Myocyte (in vitro differentiated cells): ENCODE measurements around the gene CPA4. TPM values are rescaled to one million over a fixed set of nuclear protein-coding genes. Genes with fewer than 3 reads are reported as not detected.

Source experiments
- DNase-seq: peaks from one replicate; pipeline ENCODE4 v3.0.0-alpha.2; 2012; ENCODE audit warnings: low read depth
- total RNA-seq: library from RNA; depleted of rRNA; stranded (reverse); fragments of >200 nt; gene quantifications from 2 replicates; pipeline ENCODE4 v1.2.3, GENCODE V29; 2014

CPA4 gene
- total RNA-seq, 1 donor from 2014 or later, result 4.0 TPM

GRCh38 chr7:130274983-130275591, 17.9 kb upstream of the CPA4 start:
- DNase-seq, result no peak

GRCh38 chr7:130275826-130276297, 17.1 kb upstream of the CPA4 start:
- DNase-seq, result no peak

GRCh38 chr7:130276796-130277762, 15.9 kb upstream of the CPA4 start:
- peak; percentile 88 for DNase-seq

GRCh38 chr7:130277763-130278643, 15.0 kb upstream of the CPA4 start:
- peak; percentile 77 for DNase-seq

GRCh38 chr7:130278860-130279259, 14.1 kb upstream of the CPA4 start:
- no peak for DNase-seq

GRCh38 chr7:130279286-130279685, 13.7 kb upstream of the CPA4 start:
- DNase-seq, result no peak

GRCh38 chr7:130279906-130280305, 13.1 kb upstream of the CPA4 start:
- DNase-seq, result no peak

- peak; percentile 75 for DNase-seq
Observed at GRCh38 chr7:130281260-130281659, 11.7 kb upstream of the CPA4 start.

- DNase-seq, result peak; percentile 75
Observed at GRCh38 chr7:130286881-130287280, 6.1 kb upstream of the CPA4 start.

GRCh38 chr7:130288168-130288567, 4.8 kb upstream of the CPA4 start:
- no peak for DNase-seq

GRCh38 chr7:130288829-130289228, 4.1 kb upstream of the CPA4 start:
- DNase-seq, result no peak

- no peak for DNase-seq
Observed at GRCh38 chr7:130289478-130289877, 3.5 kb upstream of the CPA4 start.

- no peak for DNase-seq
Observed at GRCh38 chr7:130290745-130291144, 2.2 kb upstream of the CPA4 start.

GRCh38 chr7:130293521-130293920, 560 bp downstream of the CPA4 start:
- no peak for DNase-seq

GRCh38 chr7:130294314-130294713, 1.4 kb downstream of the CPA4 start:
- peak; percentile 59 for DNase-seq

GRCh38 chr7:130296221-130296951, 3.4 kb downstream of the CPA4 start:
- no peak for DNase-seq

GRCh38 chr7:130297628-130298543, 4.9 kb downstream of the CPA4 start:
- no peak for DNase-seq

GRCh38 chr7:130298544-130299326, 5.8 kb downstream of the CPA4 start:
- DNase-seq, result no peak

GRCh38 chr7:130299866-130300265, 6.9 kb downstream of the CPA4 start:
- no peak for DNase-seq
